ENCODE results near the gene ACTMAP.

- TF ChIP-seq LEF1 (IDR thresholded peaks at IDR 0.05; ENCODE audit: borderline replicate concordance) (no peak), TARDBP (IDR thresholded peaks at IDR 0.05) (no peak), CTBP1 (IDR thresholded peaks at IDR 0.05; ENCODE audit: borderline replicate concordance) (no peak), PKNOX1 (IDR thresholded peaks at IDR 0.05) (no peak), FOXA1 (IDR thresholded peaks at IDR 0.05) (no peak), FOXM1 (IDR thresholded peaks at IDR 0.05; ENCODE audit: borderline replicate concordance) (no peak), SP1 (IDR thresholded peaks at IDR 0.05) (no peak), ELF4 (IDR thresholded peaks at IDR 0.05) (no peak), HDGF (IDR thresholded peaks at IDR 0.05; ENCODE audit: borderline replicate concordance) (no peak), SUZ12 (IDR thresholded peaks at IDR 0.05) (no peak), BHLHE40 (IDR thresholded peaks at IDR 0.05; ENCODE audit: borderline replicate concordance) (no peak), ZNF384 (IDR thresholded peaks at IDR 0.05) (no peak)
These were observed 5.0 kb upstream of the ACTMAP start for GRCh38 chr19:40755248-40755624.

Data from HEK293T (cell line).